Measurements from ENCODE around the gene BLMH. TPM values are rescaled to one million over a fixed set of nuclear protein-coding genes. Genes with fewer than 3 reads are reported as not detected.
A peak's percentile ranks its signal among the peaks of the same experiment; 100 is the strongest.

Gene BLMH
- total and polyA plus RNA-seq, 9 of the 15 experiments (the other 6 are each of a cell fraction or from before 2014, with no cell fraction given) = 26.0 to 118 (median 67.3) TPM

DNA sequence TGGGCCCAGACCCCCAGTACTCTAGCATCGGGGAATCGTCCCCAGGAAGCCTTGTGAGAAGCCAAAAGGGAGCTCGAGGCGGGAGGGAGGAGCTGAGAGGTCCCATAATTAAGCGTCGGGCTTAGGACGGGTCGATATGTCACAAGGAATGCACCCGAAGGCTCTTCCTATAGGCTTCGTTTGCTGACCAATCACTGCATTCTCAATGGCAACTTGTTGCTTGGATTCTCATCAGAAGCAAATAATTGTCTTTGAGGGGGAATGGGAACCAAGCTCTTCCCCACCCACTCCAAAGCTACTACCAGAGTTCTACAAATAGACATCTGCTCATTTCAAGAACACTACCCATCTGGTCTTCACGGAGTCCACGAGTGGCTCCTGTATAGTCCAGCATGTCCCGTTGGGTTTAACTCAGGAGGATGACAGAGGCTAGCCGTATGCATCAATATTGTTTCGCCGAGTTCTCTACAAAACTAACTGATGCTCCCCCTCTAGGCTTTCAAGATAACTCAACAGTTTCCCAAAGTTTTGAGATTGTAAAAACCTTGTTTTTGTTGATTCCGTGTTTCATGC is 628 bp upstream of the BLMH start (continued):
- no peak for TF ChIP-seq CBX1 (IDR thresholded peaks at IDR 0.05; ENCODE audit: low read depth)
- TF ChIP-seq JUNB (CRISPR knock-in tag; conservative IDR thresholded peaks at IDR 0.05) = no peak
- no peak for TF ChIP-seq COPS2 (conservative IDR thresholded peaks at IDR 0.05)

DNA sequence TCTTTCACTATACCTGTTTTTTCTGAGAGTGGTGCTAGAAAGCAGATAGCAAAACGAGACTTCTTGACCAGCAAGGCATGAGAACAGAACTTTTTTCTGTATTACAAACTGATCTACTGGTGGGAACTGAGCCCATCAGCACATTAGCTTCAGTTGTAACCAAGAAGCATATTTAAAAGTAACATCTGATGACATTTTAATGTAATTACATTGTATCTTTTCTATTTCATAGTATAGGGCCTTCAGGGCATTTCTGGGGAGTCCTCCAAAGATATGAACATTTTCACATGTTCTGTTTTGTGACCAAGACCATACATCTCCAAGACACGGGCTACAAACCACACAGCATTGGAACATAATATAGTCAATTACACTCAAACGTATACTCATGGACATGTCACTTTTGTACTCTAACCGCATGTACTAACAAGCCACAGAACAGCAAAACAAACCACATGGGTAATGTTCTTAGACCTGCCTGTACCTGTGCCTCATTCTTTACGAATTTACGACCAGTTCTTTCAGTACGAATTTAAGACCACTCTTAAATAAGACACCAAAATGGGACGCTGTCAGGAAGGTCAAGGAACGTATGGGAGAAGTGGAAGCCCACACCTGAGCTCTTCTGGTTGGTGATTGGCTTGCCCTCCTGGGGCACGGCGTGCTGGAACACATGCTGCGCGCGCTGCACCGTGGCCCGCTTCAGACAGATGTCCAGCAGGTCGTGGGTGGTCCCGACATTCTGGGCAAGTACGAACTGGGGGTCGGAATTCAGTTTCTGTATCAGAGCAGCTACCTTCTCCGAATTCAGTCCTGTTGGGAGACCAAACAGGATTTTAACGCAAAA is 825 bp downstream of the BLMH start:
- peak; percentile 80 for ATAC-seq
- DNase-seq (ENCODE audit: extremely low read depth in 1 of 4, low spot score in 3 of 4) = peak; percentile 55 to 71 (median 65)
- Histone ChIP-seq H3K9me3 (replicated peaks; ENCODE audit: control insufficient read depth, insufficient read depth, low read depth, low read length) (no peaks in the 10 kb centered on the region), H3K9ac (ENCODE audit: insufficient read depth in 1 of 2, low read depth in 2 of 2, low read length in 2 of 2) (peak overlapping the region; percentile 86 to 94), H3K9me1 (ENCODE audit: control insufficient read depth, insufficient read depth, low read length) (no peaks in the 10 kb centered on the region), H2AFZ (ENCODE audit: low read depth, low read length) (peak overlapping the region; percentile 95), H3K79me2 (ENCODE audit: control insufficient read depth, insufficient read depth, low read length) (peaks cover 32% of the 10 kb centered on the region), H3K4me2 (ENCODE audit: insufficient read depth, low read length) (peak overlapping the region; percentile 97), H3K36me3 (ENCODE audit: control insufficient read depth, insufficient read depth, low read length) (peaks cover 45% of the 10 kb centered on the region), H3K27ac (ENCODE audit: extremely low read depth, low read depth, low read length) (peak overlapping the region; percentile 82), H3K4me3 (peak overlapping the region; percentile 94), H3K4me1 (replicated peaks in 1 of 2; ENCODE audit: control insufficient read depth in 2 of 2, insufficient read depth in 2 of 2, low read length in 2 of 2) (peaks cover 9 to 11% of the 10 kb centered on the region in 2 experiments; a peak in 4 of 5 replicates), H3K27me3 (ENCODE audit: control insufficient read depth in 2 of 2, insufficient read depth in 2 of 2, low read length in 2 of 2) (no peaks in the 10 kb centered on the region), H4K20me1 (replicated peaks; ENCODE audit: control insufficient read depth, insufficient read depth, low read length) (no peaks in the 10 kb centered on the region)
- intact Hi-C loops (cut with micrococcal nuclease) (no loop called here), in situ Hi-C loops (cut with MboI) (no loop called here)
- ChIA-PET CTCF (ENCODE audit: low intra/inter-chr PET ratio) (no interaction called here), POLR2A (interaction anchor here (0.9 to 1.5 kb wide), 3 partner anchors 8 to 174 kb away, joined by 3 to 7 read pairs (median 5); partner anchors contain the start of gene NSRP1)
- BruUV-seq (replicated peaks) = TSS peak; percentile 52
- FAIRE-seq = peak; percentile 65
- WGBS (ENCODE audit: insufficient coverage, low coverage, missing lambda C conversion rate) = 2% methylated on average over 22 of the region's 22 CpGs
- TF ChIP-seq ADNP (tag; IDR thresholded peaks at IDR 0.05) (no peak), NELFE (IDR thresholded peaks at IDR 0.05; ENCODE audit: insufficient read depth, insufficient read length) (no peak), SMARCE1 (IDR thresholded peaks at IDR 0.05) (no peak), L3MBTL2 (IDR thresholded peaks at IDR 0.05) (peak; percentile 41; the same call in 1 of the 2 replicates), HDAC1 (IDR thresholded peaks at IDR 0.05) (peak in 1 of 2 experiments; percentile 41; a peak in 2 of 4 replicates), POLR2A (conservative IDR thresholded peaks at IDR 0.05) (peak; percentile 64; the same call in 1 of the 2 replicates), ARID2 (IDR thresholded peaks at IDR 0.05) (no peak), MTF1 (CRISPR knock-in tag; IDR thresholded peaks at IDR 0.05; ENCODE audit: borderline replicate concordance) (no peak), ZEB2 (IDR thresholded peaks at IDR 0.05) (peak; percentile 24; the same call in 1 of the 2 replicates), TSC22D4 (tag; IDR thresholded peaks at IDR 0.05) (no peak), XRCC3 (IDR thresholded peaks at IDR 0.05) (no peak), SIN3A (IDR thresholded peaks at IDR 0.05; ENCODE audit: borderline replicate concordance in 2 of 2, control insufficient read depth in 1 of 2, low read depth in 2 of 2, low read length in 2 of 2) (0 out of 4 replicates have a peak, but pooled peaks of 1 of the 2 experiments have one; percentile 12)
- TF ChIP-seq, protein P1, sequence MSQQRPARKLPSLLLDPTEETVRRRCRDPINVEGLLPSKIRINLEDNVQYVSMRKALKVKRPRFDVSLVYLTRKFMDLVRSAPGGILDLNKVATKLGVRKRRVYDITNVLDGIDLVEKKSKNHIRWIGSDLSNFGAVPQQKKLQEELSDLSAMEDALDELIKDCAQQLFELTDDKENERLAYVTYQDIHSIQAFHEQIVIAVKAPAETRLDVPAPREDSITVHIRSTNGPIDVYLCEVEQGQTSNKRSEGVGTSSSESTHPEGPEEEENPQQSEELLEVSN (IDR thresholded peaks at IDR 0.05; ENCODE audit: borderline replicate concordance in 1 of 2, extremely low read depth in 1 of 2, insufficient read depth in 1 of 2, insufficient read length in 1 of 2, low read depth in 1 of 2, low read length in 1 of 2, poor library complexity in 1 of 2, severe bottlenecking in 1 of 2) = peak; percentile 56 to 78
- TF ChIP-seq, protein P2, sequence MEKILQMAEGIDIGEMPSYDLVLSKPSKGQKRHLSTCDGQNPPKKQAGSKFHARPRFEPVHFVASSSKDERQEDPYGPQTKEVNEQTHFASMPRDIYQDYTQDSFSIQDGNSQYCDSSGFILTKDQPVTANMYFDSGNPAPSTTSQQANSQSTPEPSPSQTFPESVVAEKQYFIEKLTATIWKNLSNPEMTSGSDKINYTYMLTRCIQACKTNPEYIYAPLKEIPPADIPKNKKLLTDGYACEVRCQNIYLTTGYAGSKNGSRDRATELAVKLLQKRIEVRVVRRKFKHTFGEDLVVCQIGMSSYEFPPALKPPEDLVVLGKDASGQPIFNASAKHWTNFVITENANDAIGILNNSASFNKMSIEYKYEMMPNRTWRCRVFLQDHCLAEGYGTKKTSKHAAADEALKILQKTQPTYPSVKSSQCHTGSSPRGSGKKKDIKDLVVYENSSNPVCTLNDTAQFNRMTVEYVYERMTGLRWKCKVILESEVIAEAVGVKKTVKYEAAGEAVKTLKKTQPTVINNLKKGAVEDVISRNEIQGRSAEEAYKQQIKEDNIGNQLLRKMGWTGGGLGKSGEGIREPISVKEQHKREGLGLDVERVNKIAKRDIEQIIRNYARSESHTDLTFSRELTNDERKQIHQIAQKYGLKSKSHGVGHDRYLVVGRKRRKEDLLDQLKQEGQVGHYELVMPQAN (IDR thresholded peaks at IDR 0.05; ENCODE audit: borderline replicate concordance) = peak; percentile 60; the same call in 1 of the 2 replicates

Measured in K562 (cell line).